Rectal smooth muscle tissue (tissue), 1 donor: ENCODE results near the gene XRCC1.

ENCODE experiments used
- H3K27ac ChIP-seq: one replicate; pipeline ENCODE4 v1.7.0; 2013; ENCODE audit warnings: low read depth, low read length, inconsistent platforms
- H3K27me3 ChIP-seq: one replicate; pipeline ENCODE4 v1.7.0; 2013; ENCODE audit warnings: low read length; ENCODE audit not compliant: control insufficient read depth, insufficient read depth
- H3K36me3 ChIP-seq: one replicate; pipeline ENCODE4 v1.7.0; 2013; ENCODE audit warnings: low read length; ENCODE audit not compliant: control insufficient read depth, insufficient read depth
- H3K4me1 ChIP-seq: one replicate; pipeline ENCODE4 v1.7.0; 2013; ENCODE audit warnings: low read length; ENCODE audit not compliant: control insufficient read depth, insufficient read depth
- H3K4me3 ChIP-seq: one replicate; pipeline ENCODE4 v1.7.0; 2013; ENCODE audit warnings: low read length
- H3K9ac ChIP-seq: one replicate; pipeline ENCODE4 v1.7.0; 2013; ENCODE audit warnings: low read length

XRCC1 gene, protein sequence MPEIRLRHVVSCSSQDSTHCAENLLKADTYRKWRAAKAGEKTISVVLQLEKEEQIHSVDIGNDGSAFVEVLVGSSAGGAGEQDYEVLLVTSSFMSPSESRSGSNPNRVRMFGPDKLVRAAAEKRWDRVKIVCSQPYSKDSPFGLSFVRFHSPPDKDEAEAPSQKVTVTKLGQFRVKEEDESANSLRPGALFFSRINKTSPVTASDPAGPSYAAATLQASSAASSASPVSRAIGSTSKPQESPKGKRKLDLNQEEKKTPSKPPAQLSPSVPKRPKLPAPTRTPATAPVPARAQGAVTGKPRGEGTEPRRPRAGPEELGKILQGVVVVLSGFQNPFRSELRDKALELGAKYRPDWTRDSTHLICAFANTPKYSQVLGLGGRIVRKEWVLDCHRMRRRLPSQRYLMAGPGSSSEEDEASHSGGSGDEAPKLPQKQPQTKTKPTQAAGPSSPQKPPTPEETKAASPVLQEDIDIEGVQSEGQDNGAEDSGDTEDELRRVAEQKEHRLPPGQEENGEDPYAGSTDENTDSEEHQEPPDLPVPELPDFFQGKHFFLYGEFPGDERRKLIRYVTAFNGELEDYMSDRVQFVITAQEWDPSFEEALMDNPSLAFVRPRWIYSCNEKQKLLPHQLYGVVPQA

DNA sequence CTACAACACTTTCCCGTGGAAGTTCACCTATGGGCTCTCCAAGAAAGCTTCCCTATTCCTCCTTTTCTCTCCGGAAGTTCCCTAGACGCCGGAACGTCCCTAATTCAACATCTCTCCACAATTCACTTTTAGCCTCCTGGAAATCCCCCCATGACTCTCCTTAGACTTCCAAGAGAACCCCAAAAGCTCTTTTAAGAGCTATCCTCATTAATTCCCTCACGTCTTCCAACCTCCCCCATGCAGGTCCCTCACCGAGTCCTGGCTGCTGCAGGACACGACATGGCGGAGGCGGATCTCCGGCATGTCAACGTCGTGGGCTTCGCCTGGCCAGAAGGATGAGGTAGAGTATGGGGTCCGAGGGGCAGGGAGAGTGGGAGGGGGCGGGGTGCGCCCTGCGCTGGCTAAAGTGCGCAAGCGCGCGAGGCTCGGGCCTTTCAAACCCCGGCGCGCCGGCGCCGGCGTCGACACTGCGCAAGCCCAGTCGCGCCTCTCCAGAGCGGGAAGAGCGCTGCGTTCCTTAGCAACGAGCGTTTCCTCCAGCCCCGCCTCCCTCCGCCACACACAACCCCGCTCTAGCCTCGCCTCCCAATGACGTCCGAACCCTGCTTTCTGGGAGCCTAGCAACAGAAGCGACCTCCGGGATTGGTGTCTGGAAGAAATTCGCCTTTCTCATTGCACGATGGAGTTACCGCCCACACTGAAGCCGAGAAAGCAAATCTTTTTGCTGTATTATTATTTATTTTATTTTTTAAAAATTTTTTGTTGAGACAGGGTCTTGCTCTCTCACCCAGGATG is at the start of gene XRCC1, which contains the start of gene PINLYP:
TSS of gene XRCC1 (minus strand) at position 372 of the 795 bp plus-strand sequence. CDS start at position 303, 69 bp downstream.
TSS of gene PINLYP (plus strand) at position 646 of the 795 bp plus-strand sequence. CDS start 1,391 bp downstream, outside the sequence.
- H3K27ac ChIP-seq, result peak within 1 kb of the TSS; percentile 93
- peak within 1 kb of the TSS; percentile 98 for H3K4me3 ChIP-seq
- no peaks in the 10 kb centered on the region for H3K36me3 ChIP-seq
- H3K27me3 ChIP-seq, result no peaks in the 10 kb centered on the region
- peak within 1 kb of the TSS; percentile 92 for H3K9ac ChIP-seq
- peaks cover 13% of the 10 kb centered on the region for H3K4me1 ChIP-seq

DNA sequence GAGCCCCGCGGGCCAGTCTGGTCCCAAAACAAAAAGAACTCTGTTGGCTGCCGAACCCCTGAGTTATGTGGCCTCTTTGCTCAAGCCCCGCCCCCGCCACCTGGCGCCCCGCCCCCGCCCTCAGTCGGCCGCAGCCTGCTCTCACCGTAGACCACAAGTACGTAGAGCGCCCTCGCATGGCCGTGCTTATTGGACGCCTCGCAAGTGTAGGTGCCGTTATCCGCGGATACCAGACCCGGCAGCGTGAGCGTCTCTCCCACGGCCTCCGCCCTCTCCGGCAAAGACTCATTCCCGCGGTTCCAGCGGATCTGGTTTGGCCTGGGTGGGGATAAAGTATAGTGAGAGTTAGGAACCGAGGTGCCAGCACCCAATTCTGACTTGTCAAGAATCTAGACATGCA is 49.6 kb upstream of the XRCC1 start:
- H3K36me3 ChIP-seq, result no peaks in the 10 kb centered on the region

DNA sequence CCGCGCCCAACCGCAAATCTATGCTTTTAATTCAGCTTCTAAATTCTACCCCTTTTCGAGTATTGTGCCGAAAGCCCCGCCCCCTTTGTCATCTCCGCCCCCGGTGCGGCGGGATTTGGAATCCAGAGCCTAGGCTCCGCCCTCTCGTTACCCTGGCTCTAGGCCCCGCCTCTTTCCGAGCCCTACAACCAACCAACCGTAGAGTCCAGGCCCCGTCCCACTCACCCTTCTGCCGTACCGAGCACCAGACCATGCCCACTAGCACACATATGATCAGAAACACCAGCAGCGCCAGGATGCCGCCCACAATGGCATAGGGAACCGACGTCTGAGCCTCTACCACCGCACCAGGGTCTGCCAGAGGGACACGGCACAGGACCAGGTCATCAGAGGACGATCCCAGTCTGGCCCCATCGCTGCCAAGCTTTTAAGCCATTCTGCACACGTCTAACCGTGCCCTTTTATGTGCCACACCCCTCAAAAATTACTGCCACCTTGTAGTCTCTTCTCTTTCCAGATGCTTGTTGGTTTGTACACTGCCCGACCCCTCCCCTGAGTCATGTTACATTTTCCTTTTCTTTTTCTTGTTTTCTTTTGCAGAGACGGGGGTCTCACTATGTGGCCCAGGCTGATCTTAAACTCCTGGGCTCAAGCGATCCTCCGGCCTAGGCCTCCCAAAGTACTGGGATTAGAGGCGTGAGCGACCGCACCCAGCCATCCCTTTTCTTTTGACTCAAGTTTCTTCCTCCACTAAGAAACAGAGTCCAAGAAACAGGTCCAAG is 48.8 kb upstream of the XRCC1 start:
- H3K27ac ChIP-seq, result no peak overlapping the region
- H3K4me3 ChIP-seq, result no peak overlapping the region
- no peaks in the 10 kb centered on the region for H3K27me3 ChIP-seq
- H3K4me1 ChIP-seq, result peaks cover 4% of the 10 kb centered on the region
- no peak overlapping the region for H3K9ac ChIP-seq
- no peaks in the 10 kb centered on the region for H3K36me3 ChIP-seq

More for the DNA sequence above, 49.6 kb upstream of the XRCC1 start:
- no peak overlapping the region for H3K9ac ChIP-seq
- peaks cover 3% of the 10 kb centered on the region for H3K4me1 ChIP-seq
- H3K27me3 ChIP-seq, result no peaks in the 10 kb centered on the region
- H3K4me3 ChIP-seq, result no peak overlapping the region
- no peak overlapping the region for H3K27ac ChIP-seq

DNA sequence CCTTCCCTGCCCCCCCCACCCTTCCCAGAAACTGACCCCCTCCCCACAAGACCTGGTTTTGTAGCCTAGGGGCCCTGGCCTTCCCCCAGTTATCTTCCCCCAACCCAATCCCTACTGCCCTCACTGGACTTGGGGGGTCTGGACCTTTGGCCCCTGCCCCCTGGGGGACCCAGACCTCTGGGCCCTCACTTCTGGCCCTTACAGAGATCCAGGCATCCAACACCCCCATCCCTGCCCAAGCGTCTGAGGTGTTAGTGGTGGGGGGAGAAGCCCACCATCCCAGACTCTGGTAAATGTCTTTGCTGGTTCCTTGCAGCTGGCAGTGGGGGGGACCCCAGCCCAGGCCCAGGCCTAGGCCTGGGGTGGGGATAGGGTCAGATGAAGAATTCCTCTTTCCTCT is 47.6 kb upstream of the XRCC1 start:
- Histone ChIP-seq H3K4me3 (no peak overlapping the region), H3K9ac (no peak overlapping the region), H3K36me3 (no peaks in the 10 kb centered on the region), H3K27ac (no peak overlapping the region), H3K4me1 (peaks cover 8% of the 10 kb centered on the region), H3K27me3 (no peaks in the 10 kb centered on the region)

DNA sequence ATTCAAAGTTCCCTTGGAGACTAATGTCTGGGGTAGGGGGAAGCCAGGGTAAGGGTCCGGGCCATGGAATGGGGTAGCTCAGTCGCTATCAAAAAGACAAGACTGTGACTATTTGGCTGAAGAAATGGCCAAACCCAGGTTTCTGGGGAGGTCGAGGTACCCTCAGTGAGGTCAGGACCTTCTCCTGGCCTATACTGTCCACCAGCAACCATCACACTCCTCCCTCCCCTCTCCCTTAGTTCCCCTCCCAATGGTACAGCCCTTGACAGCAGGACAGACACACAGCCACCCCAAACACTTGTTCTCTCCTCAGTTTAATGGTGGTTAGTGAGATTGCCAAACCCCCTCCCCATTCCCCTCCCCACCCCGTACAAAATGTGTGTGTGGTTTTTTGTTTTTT is 46.7 kb upstream of the XRCC1 start:
- Histone ChIP-seq H3K27ac (no peak overlapping the region), H3K36me3 (no peaks in the 10 kb centered on the region), H3K9ac (no peak overlapping the region), H3K4me1 (peaks cover 8% of the 10 kb centered on the region), H3K27me3 (no peaks in the 10 kb centered on the region), H3K4me3 (no peak overlapping the region)

DNA sequence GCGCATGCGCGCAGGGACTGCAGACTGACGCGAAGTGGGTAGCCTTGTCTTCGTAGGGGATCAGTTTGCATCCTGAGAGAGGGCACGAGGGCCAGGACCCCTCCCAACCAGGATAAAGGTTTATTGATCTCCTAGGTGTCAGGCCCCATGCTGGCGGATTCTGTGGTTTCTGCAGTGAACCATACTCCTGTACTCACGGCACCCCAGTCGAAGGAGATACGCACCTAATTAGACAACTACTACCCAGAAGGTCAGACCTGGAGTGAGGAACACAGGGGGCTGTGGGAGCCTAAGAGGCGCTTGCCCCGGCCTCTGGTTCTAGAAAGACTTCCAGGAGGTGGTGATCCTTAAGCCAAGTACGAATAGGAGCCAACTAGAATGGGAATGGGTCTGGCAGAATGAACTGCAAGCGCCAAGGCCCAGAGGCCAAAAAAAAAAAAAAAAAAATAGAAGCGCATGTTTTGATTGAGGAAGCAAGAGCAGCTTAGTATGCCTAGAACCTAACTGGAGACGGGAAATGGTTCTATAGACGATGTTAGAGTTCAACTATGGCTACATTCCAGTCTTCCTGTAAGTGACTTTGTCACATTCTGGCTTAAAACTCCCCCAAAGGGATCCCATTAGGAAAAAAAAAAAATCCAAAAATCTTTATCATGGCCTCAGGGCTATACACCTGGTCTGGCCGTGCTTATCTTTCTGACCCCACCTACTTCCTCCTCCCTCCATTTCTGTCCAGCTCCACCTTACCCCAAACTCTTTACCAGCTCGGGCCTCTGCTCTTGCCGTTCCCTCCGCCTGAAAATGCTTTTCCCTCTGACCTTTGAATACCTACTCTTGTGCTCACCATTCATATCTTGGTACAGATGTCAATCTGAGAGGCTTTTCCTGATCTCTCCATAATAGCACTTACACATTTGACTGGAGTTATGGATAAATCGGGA is 45.0 kb upstream of the XRCC1 start:
- Histone ChIP-seq H3K4me1 (peaks cover 8% of the 10 kb centered on the region), H3K4me3 (peak overlapping the region; percentile 78), H3K36me3 (no peaks in the 10 kb centered on the region), H3K27ac (peak overlapping the region; percentile 98), H3K9ac (peak overlapping the region; percentile 71), H3K27me3 (no peaks in the 10 kb centered on the region)

DNA sequence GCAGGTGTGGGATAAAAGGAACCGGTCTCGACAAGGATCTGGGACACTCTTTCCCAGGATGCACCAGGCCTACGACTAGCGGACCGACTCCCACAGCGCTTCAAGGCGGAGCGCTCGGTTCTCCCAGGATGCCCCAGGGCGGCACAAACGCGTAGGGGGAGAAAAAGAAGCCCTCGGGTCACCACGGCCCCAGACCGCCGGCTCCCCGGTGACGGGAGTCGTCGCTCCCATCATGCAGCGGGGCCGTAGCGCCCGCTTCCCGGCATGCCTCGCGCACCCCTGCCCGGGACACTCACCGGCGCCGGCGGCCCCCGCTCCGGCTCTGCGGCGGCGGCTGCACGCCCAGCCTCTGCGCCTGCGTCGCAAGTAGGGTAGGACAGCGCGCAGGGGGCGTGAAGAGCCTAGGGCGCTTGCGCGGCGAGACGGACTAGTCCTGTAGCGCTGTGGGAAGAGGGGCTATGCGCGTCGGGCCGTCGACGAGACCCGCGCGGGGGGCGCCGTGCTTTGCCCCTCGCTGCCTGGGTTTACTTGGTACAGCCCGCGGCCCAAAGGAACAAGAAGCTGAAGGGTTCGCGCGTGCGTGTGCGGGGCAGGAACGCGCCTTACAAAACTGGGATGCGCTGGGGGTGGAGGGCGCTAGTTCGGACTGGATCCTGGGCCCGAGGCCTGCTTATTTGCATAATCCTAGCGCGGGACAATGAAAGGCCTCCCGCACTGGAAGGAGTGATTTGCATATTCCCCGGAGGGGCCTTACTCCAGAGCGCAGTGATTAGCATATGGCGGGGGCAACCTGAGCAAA is 44.1 kb upstream of the XRCC1 start, which contains the start of gene ZNF428:
TSS of gene ZNF428 (minus strand) at position 368 of the 799 bp plus-strand sequence. CDS start 5,325 bp downstream, outside the sequence.
- H3K27me3 ChIP-seq, result no peaks in the 10 kb centered on the region
- peak within 1 kb of the TSS; percentile 78 for H3K4me3 ChIP-seq
- peak within 1 kb of the TSS; percentile 71 for H3K9ac ChIP-seq
- no peaks in the 10 kb centered on the region for H3K36me3 ChIP-seq
- peaks cover 8% of the 10 kb centered on the region for H3K4me1 ChIP-seq
- H3K27ac ChIP-seq, result peak within 1 kb of the TSS; percentile 98

DNA sequence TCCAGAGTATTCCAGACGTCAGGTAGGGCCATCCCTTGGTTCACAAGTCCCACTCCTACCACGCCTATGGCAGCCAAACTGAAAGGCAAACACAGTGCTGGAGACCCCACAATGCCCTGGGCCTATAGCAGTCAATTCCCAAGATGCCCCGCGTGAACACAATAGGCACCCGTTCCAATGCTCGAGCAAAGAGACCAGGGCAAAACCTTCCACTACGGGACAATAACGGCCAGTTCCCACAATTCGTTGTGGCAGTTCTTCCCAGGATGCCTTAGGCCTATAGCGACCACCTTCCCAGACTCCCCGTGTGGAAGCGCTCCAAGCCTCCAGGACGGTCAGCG is 43.6 kb upstream of the XRCC1 start:
- H3K27me3 ChIP-seq, result no peaks in the 10 kb centered on the region
- peaks cover 8% of the 10 kb centered on the region for H3K4me1 ChIP-seq
- peak overlapping the region; percentile 63 for H3K9ac ChIP-seq
- H3K4me3 ChIP-seq, result peak overlapping the region; percentile 78
- no peaks in the 10 kb centered on the region for H3K36me3 ChIP-seq
- peak overlapping the region; percentile 98 for H3K27ac ChIP-seq

DNA sequence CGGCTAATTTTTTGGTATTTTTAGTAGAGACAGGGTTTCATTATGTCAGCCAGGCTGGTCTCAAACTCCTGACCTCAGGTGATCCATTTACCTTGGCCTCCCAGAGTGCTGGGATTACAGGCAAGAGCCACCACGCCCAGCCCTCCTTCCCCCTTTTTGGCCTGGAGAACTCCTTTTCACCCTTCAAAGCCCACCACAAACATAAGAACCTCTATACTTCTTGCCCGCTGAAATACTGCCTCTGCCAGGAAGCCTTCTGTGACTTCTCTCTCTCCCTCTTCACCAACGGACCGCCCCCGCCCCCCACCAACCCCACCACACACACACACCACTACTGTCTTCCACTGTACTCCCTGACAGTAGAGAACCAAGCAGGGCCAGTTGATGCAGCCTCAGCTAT is 41.6 kb upstream of the XRCC1 start:
- Histone ChIP-seq H3K4me1 (peaks cover 8% of the 10 kb centered on the region), H3K4me3 (no peak overlapping the region), H3K9ac (no peak overlapping the region), H3K36me3 (peaks cover 7% of the 10 kb centered on the region), H3K27me3 (no peaks in the 10 kb centered on the region), H3K27ac (no peak overlapping the region)

DNA sequence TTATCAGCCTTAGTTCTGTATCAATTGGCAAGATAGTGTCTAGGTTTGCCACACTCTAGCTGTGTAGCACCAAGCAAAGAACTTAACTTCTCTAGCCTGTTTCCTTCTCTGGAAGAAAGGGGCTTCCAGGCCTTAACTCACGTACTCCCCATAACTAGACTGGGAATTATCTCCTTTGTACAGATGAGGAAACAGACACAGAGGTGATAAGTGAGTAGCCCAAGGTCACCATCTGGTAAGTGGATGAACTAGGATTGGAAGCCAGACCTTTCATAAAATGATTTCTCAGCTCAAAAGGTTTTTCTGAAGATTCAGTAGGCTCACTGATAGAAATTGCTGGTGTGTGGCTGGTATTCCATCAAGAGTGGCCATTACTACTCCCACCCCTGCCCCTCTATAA is 41.0 kb upstream of the XRCC1 start:
- H3K36me3 ChIP-seq, result peaks cover 7% of the 10 kb centered on the region
- no peak overlapping the region for H3K27ac ChIP-seq
- H3K4me1 ChIP-seq, result peaks cover 8% of the 10 kb centered on the region
- H3K27me3 ChIP-seq, result no peaks in the 10 kb centered on the region
- H3K9ac ChIP-seq, result no peak overlapping the region
- H3K4me3 ChIP-seq, result no peak overlapping the region
